GM18502 (cell line): Measurements from ENCODE around the gene TBCCD1.

Source experiments
- ATAC-seq: cut with Tn5 transposase; IDR thresholded peaks from one replicate; pipeline ENCODE4 v1.9.1; 2021; ENCODE audit warnings: mild to moderate bottlenecking; ENCODE audit not compliant: unreplicated experiment, poor library complexity

Gene TBCCD1

GRCh38 chr3:186567072-186567921, at the start of gene TBCCD1:
Gene TBCCD1, minus strand, starts transcription at chr3:186567339. Its CDS starts 3,010 bp downstream, at chr3:186564329.
- ATAC-seq: peak; percentile 53

GRCh38 chr3:186616299-186616617, 49.1 kb upstream of the TBCCD1 start:
- no peak for ATAC-seq

- peak; percentile 65 for ATAC-seq
These were observed 47.7 kb upstream of the TBCCD1 start for GRCh38 chr3:186614597-186615483.

- ATAC-seq: no peak
These were observed 47.1 kb upstream of the TBCCD1 start for GRCh38 chr3:186614266-186614596.

GRCh38 chr3:186613637-186614265, 46.6 kb upstream of the TBCCD1 start:
- ATAC-seq: no peak

- ATAC-seq: no peak
These were observed 45.8 kb upstream of the TBCCD1 start, which contains the start of gene AHSG for GRCh38 chr3:186612721-186613636. Gene AHSG, plus strand, starts transcription at chr3:186613060. Its CDS starts 82 bp downstream, at chr3:186613142.

GRCh38 chr3:186612065-186612464, 44.9 kb upstream of the TBCCD1 start:
- no peak for ATAC-seq

GRCh38 chr3:186609247-186609868, 42.2 kb upstream of the TBCCD1 start:
- ATAC-seq: no peak

- ATAC-seq: no peak
These were observed 41.6 kb upstream of the TBCCD1 start for GRCh38 chr3:186608624-186609215.

- no peak for ATAC-seq
These were observed 38.7 kb upstream of the TBCCD1 start for GRCh38 chr3:186605561-186606545.

- no peak for ATAC-seq
These were observed 37.9 kb upstream of the TBCCD1 start for GRCh38 chr3:186605078-186605477.

- no peak for ATAC-seq
These were observed 36.0 kb upstream of the TBCCD1 start for GRCh38 chr3:186603159-186603558.

- no peak for ATAC-seq
These were observed 33.8 kb upstream of the TBCCD1 start for GRCh38 chr3:186600896-186601295.

- no peak for ATAC-seq
These were observed 32.6 kb upstream of the TBCCD1 start for GRCh38 chr3:186599785-186600166.

GRCh38 chr3:186599142-186599784, 32.1 kb upstream of the TBCCD1 start:
- ATAC-seq: no peak

GRCh38 chr3:186598794-186599141, 31.6 kb upstream of the TBCCD1 start:
- no peak for ATAC-seq

GRCh38 chr3:186598108-186598784, 31.1 kb upstream of the TBCCD1 start:
- no peak for ATAC-seq
